ENCODE results near the gene KLK11.

Gene KLK11

DNA sequence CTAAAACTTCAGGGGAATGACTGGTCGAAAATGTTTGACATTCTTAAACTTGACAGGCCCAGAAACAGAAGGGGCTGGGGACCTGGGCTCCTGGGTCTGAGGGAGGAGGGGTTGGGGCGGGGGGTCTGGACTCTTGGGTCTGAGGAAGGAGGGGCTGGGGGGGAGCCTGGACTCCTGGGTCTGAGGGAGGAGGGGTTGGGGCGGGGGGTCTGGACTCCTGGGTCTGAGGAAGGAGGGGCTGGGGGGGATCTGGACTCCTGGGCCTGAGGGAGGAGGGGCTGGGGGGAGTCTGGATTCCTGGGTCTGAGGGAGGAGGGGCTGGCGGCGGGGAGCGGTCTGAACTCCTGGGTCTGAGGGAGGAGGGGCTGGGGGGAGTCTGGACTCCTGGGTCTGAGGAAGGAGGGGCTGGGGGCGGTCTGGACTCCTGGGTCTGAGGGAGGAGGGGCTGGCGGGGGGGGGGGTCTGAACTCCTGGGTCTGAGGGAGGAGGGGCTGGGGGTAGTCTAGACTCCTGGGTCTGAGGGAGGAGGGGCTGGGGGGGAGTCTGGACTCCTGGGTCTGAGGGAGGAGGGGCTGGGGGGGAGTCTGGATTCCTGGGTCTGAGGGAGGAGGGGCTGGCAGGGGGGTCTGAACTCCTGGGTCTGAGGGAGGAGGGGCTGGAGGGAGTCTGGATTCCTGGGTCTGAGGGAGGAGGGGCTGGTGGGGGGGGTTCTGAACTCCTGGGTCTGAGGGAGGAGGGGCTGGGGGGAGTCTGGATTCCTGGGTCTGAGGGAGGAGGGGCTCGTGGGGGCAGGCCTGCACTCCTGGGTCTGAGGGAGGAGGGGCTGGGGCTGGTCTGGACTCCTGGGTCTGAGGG is 51.5 kb downstream of the KLK11 start:
- in situ Hi-C loops (cut with HindIII; ENCODE audit: low sequenced_read_pairs), result no loop called here

GRCh38 chr19:50972795-50973376 is 53.5 kb downstream of the KLK11 start:
- in situ Hi-C loops (cut with HindIII; ENCODE audit: low sequenced_read_pairs), result no loop called here

Data from DLD1 (cell line).